GM08714 (cell line): Measurements from ENCODE around the gene DLX6.

Source experiments
- H3K4me3 ChIP-seq: fragments of 200-500 bp; sonication (Bioruptor generic); 2 replicates; pipeline ENCODE4 v1.5.1; 2014; ENCODE audit warnings: mild to moderate bottlenecking, low read length, inconsistent platforms
- ZNF274 ChIP-seq: IDR thresholded peaks from 2 replicates; pipeline ENCODE4 v1.6.1; 2012; ENCODE audit warnings: mild to moderate bottlenecking, low read depth, low read length

The DLX6 gene

GRCh38 chr7:97011536-97012364 lies 6.4 kb downstream of the DLX6 start:
- no peak overlapping the region for H3K4me3 ChIP-seq
- TF ChIP-seq ZNF274 = no peak

GRCh38 chr7:97012365-97013133 lies 7.2 kb downstream of the DLX6 start:
- TF ChIP-seq ZNF274 = no peak
- no peak overlapping the region for H3K4me3 ChIP-seq

GRCh38 chr7:97013134-97013844 lies 7.9 kb downstream of the DLX6 start:
- TF ChIP-seq ZNF274 = no peak
- no peak overlapping the region for H3K4me3 ChIP-seq

GRCh38 chr7:97013845-97014134 lies 8.4 kb downstream of the DLX6 start:
- H3K4me3 ChIP-seq = no peak overlapping the region
- TF ChIP-seq ZNF274 = no peak

- no peak for TF ChIP-seq ZNF274
- no peak overlapping the region for H3K4me3 ChIP-seq
Observed at GRCh38 chr7:97014145-97014750, 8.9 kb downstream of the DLX6 start.

- TF ChIP-seq ZNF274 = no peak
- no peak overlapping the region for H3K4me3 ChIP-seq
Observed at GRCh38 chr7:97015279-97015678, 9.9 kb downstream of the DLX6 start.

GRCh38 chr7:97015756-97016380 lies 10.5 kb downstream of the DLX6 start:
- H3K4me3 ChIP-seq = no peak overlapping the region
- TF ChIP-seq ZNF274 = no peak

GRCh38 chr7:97016381-97017191 lies 11.2 kb downstream of the DLX6 start:
- no peak for TF ChIP-seq ZNF274
- no peak overlapping the region for H3K4me3 ChIP-seq

- no peak overlapping the region for H3K4me3 ChIP-seq
Observed at GRCh38 chr7:97017192-97018125, 12.1 kb downstream of the DLX6 start.

GRCh38 chr7:97018126-97018601 lies 12.8 kb downstream of the DLX6 start:
- no peak for TF ChIP-seq ZNF274
- no peak overlapping the region for H3K4me3 ChIP-seq

More at GRCh38 chr7:97017192-97018125, 12.1 kb downstream of the DLX6 start:
- no peak for TF ChIP-seq ZNF274

- TF ChIP-seq ZNF274 = no peak
- no peak overlapping the region for H3K4me3 ChIP-seq
Observed at GRCh38 chr7:97018791-97019531, 13.6 kb downstream of the DLX6 start.

- no peak overlapping the region for H3K4me3 ChIP-seq
- no peak for TF ChIP-seq ZNF274
Observed at GRCh38 chr7:97019710-97020225, 14.4 kb downstream of the DLX6 start.
